IMR-90 (cell line): ENCODE data around the gene KIF12. TPM values are rescaled to one million over a fixed set of nuclear protein-coding genes. Genes with fewer than 3 reads are reported as not detected.

Source experiments
- ATAC-seq: fragments of 200-7000 bp; cut with Tn5 transposase; 2 replicates; pipeline ENCODE4 v1.9.1; 2020; ENCODE audit warnings: low read depth, mild to moderate bottlenecking, moderate library complexity
- BruUV-seq: library from RNA; stranded (reverse); fragments of 400-500 nt; replicated peaks from 2 replicates; lab custom pipeline; 2021; lab: Mats Ljungman, UMichigan
- CTCF ChIA-PET: fragments of 300-600 bp; formaldehyde crosslinking; extraction: SDS; loops from one replicate; lab custom pipeline; 2021; ENCODE audit warnings: antibody characterized with exemption; lab: Yijun Ruan, JAX
- POLR2A ChIA-PET: fragments of 300-600 bp; sonication (Branson Sonifier 250); formaldehyde crosslinking; loops from one replicate; lab custom pipeline; 2022; ENCODE audit warnings: antibody characterized with exemption; ENCODE audit not compliant: unreplicated experiment; lab: Charles Lee
- DNase-seq: peaks from one replicate; pipeline ENCODE4 v3.0.0; 2013
- H2AFZ ChIP-seq: replicated peaks from 2 replicates; pipeline ENCODE3; 2013; ENCODE audit warnings: low read length, mild to moderate bottlenecking; ENCODE audit not compliant: poor library complexity
- H2AK5ac ChIP-seq: 2 replicates; pipeline ENCODE4 v1.6.1; 2013; ENCODE audit warnings: low read depth, low read length, inconsistent platforms
- H2AK9ac ChIP-seq: replicated peaks from 2 replicates; pipeline ENCODE3; 2013; ENCODE audit warnings: mild to moderate bottlenecking, low read depth, low read length, moderate library complexity; ENCODE audit not compliant: poor library complexity
- H2BK120ac ChIP-seq: 2 replicates; pipeline ENCODE4 v1.6.1; 2013; ENCODE audit warnings: low read depth, low read length, inconsistent platforms
- H2BK15ac ChIP-seq: 3 replicates; pipeline ENCODE4 v1.6.1; 2013; ENCODE audit warnings: low read depth, low read length, inconsistent platforms
- H2BK20ac ChIP-seq: 2 replicates; pipeline ENCODE4 v1.6.1; 2013; ENCODE audit warnings: low read depth, mild to moderate bottlenecking, inconsistent platforms, low read length, moderate library complexity
- H2BK5ac ChIP-seq: 2 replicates; pipeline ENCODE4 v1.6.1; 2013; ENCODE audit warnings: mild to moderate bottlenecking, low read depth, low read length, inconsistent platforms; ENCODE audit not compliant: poor library complexity, severe bottlenecking
- H3K14ac ChIP-seq: replicated peaks from 2 replicates; pipeline ENCODE4 v1.6.1; 2013; ENCODE audit warnings: low read depth, low read length, inconsistent platforms
- H3K18ac ChIP-seq: 2 replicates; pipeline ENCODE4 v1.6.1; 2013; ENCODE audit warnings: low read depth, low read length, control low read depth
- H3K23ac ChIP-seq: 2 replicates; pipeline ENCODE4 v1.6.1; 2013; ENCODE audit warnings: low read depth, low read length, inconsistent platforms
- H3K27ac ChIP-seq: 2 replicates; pipeline ENCODE4 v1.5.1; 2013; ENCODE audit warnings: mild to moderate bottlenecking, control low read depth, low read length; ENCODE audit not compliant: insufficient read depth
- H3K27me3 ChIP-seq: 2 replicates; pipeline ENCODE4 v1.6.1; 2013; ENCODE audit warnings: low read length; ENCODE audit not compliant: control insufficient read depth, insufficient read depth
- H3K36me3 ChIP-seq: 2 replicates; pipeline ENCODE4 v1.6.1; 2013; ENCODE audit warnings: low read length, mixed read lengths; ENCODE audit not compliant: control insufficient read depth, insufficient read depth
- H3K4ac ChIP-seq: 2 replicates; pipeline ENCODE4 v1.6.1; 2013; ENCODE audit warnings: low read depth, low read length, inconsistent platforms
- H3K4me1 ChIP-seq: 2 replicates; pipeline ENCODE4 v1.6.1; 2013; ENCODE audit warnings: low read length, mixed read lengths; ENCODE audit not compliant: control insufficient read depth, insufficient read depth
- H3K4me2 ChIP-seq: 2 replicates; pipeline ENCODE4 v1.6.1; 2013; ENCODE audit warnings: low read depth, mild to moderate bottlenecking, control low read depth, low read length, moderate library complexity
- H3K4me3 ChIP-seq: 2 replicates; pipeline ENCODE4 v1.5.1; 2013; ENCODE audit warnings: low read depth, mild to moderate bottlenecking, control low read depth, low read length, moderate library complexity; ENCODE audit not compliant: insufficient read depth
- H3K56ac ChIP-seq: 2 replicates; pipeline ENCODE4 v1.6.1; 2013; ENCODE audit warnings: low read length, inconsistent platforms; ENCODE audit not compliant: insufficient read depth; ENCODE audit errors: extremely low read depth
- H3K79me1 ChIP-seq, 2 experiments: 2 replicates each; pipeline ENCODE4 v1.6.1; 2013; ENCODE audit warnings: low read length in 2 of 2, inconsistent platforms in 1 of 2, low read depth in 1 of 2
- H3K9ac ChIP-seq: 2 replicates; pipeline ENCODE4 v1.6.1; 2013; ENCODE audit warnings: low read depth, low read length, control low read depth
- H3K9me1 ChIP-seq: 2 replicates; pipeline ENCODE4 v1.6.1; 2013; ENCODE audit warnings: low read length, inconsistent platforms; ENCODE audit not compliant: insufficient read depth
- H3K9me3 ChIP-seq: 2 replicates; pipeline ENCODE4 v1.6.1; 2013; ENCODE audit warnings: low read length; ENCODE audit not compliant: control insufficient read depth, insufficient read depth
- H4K20me1 ChIP-seq: 2 replicates; pipeline ENCODE4 v1.6.1; 2013; ENCODE audit warnings: low read length, inconsistent platforms; ENCODE audit not compliant: insufficient read depth
- H4K5ac ChIP-seq: 2 replicates; pipeline ENCODE4 v1.6.1; 2013; ENCODE audit warnings: mild to moderate bottlenecking, low read depth, low read length, control low read depth
- H4K8ac ChIP-seq, 2 experiments: 2 replicates each; pipeline ENCODE4 v1.6.1; 2013; ENCODE audit warnings: low read depth in 2 of 2, low read length in 2 of 2, control low read depth in 1 of 2, inconsistent platforms in 1 of 2
- H4K91ac ChIP-seq: 2 replicates; pipeline ENCODE4 v1.6.1; 2013; ENCODE audit warnings: low read depth, low read length, inconsistent platforms; ENCODE audit not compliant: insufficient read depth
- FOS ChIP-seq: fragments of 150-350 bp; IDR thresholded peaks from 2 replicates; pipeline ENCODE4 v1.6.1; 2016; ENCODE audit warnings: low read depth, low read length
- SMC3 ChIP-seq: fragments of 150-350 bp; IDR thresholded peaks from 2 replicates; pipeline ENCODE4 v1.6.1; 2016; ENCODE audit warnings: low read depth, mild to moderate bottlenecking, antibody characterized with exemption, low read length, moderate library complexity
- WGBS, 2 experiments: methylation state at CpG; one replicate each; pipeline versions ENCODE4 v1.1.5 to v1.1.7; 2013; ENCODE audit warnings: missing lambda C conversion rate in 2 of 2; ENCODE audit not compliant: insufficient read length in 1 of 2; ENCODE audit errors: extremely low coverage in 2 of 2; 5-methylcytosine and 5-hydroxymethylcytosine counted together
- dilution Hi-C: fragments of 300-500 bp; cut with HindIII; formaldehyde crosslinking; loops from one replicate; pipeline ENCODE4 v1.14.3; 2018; ENCODE audit warnings: low sequenced_read_pairs; ENCODE audit not compliant: unreplicated experiment
- in situ Hi-C: fragments of 300-500 bp; cut with MboI; formaldehyde crosslinking; loops from 3 replicates; pipeline ENCODE4 v1.14.3; 2019; ENCODE audit warnings: low sequenced_read_pairs, inconsistent platforms, mixed read lengths
- intact Hi-C: fragments of 100-400 bp; cut with micrococcal nuclease; formaldehyde crosslinking; loops from 2 replicates; pipeline ENCODE4 v1.10.0; 2022
- polyA plus RNA-seq, 3 experiments: library from polyadenylated mRNA; depleted of rRNA; stranded (reverse); fragments of >200 nt; gene quantifications; 2 replicates each; pipeline ENCODE4 v1.2.3, GENCODE V29; 2012; ENCODE audit warnings: low replicate concordance in 1 of 3
- total RNA-seq: library from RNA; depleted of rRNA; stranded (reverse); fragments of >200 nt; gene quantifications from 2 replicates; pipeline ENCODE4 v1.2.3, GENCODE V29; 2012
- TF ChIP-seq, protein P1 (sequence below): fragments of 150-350 bp; IDR thresholded peaks from 2 replicates; pipeline ENCODE4 v1.6.1; 2016; ENCODE audit warnings: low read depth, mild to moderate bottlenecking, low read length, moderate library complexity, borderline replicate concordance

Gene KIF12
- total and polyA plus RNA-seq, 2 of the 4 experiments (the other 2 are of a cell fraction) = not detected

DNA sequence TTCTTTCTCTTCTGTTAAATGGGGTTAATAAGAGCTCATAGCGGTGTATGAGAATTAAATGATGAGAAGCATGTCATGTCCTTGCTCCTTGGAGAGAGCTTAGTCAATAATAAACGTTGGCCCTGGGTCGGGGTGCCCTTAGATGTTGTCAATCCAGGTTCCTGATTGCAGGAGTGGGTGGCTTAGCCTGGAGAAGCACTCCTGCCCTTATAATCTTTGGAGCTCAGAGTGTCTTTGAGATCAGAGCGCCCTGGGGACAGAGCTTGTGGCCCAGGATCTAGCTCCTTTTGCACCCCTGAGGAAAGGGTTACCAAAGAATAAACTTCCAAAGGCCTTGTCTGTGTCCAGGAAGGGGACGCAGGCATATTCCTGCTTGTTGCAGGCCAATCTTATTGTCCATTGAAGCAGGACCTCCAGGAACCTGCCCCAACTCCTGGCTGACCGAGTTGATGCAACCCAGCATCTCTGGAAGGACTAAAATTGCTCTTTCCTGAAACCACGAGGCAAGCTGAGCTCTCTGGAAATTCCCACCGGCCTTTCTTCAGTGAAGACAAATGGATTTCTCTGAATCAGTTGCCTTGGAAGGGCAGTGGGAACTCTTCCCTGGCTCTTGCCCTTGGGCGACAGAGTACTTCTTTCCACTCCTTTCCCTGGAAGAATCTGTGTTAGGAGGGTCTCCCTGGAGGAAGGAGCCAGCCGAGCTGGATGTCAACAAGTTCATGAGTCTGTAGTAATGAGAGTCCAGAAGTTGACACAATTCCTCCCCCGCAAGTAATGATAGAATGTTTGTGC, 14.6 kb downstream of the KIF12 start:
- dilution Hi-C loops = no loop called here
- TF ChIP-seq SMC3 (no peak), FOS (no peak)
- TF ChIP-seq, protein P1, sequence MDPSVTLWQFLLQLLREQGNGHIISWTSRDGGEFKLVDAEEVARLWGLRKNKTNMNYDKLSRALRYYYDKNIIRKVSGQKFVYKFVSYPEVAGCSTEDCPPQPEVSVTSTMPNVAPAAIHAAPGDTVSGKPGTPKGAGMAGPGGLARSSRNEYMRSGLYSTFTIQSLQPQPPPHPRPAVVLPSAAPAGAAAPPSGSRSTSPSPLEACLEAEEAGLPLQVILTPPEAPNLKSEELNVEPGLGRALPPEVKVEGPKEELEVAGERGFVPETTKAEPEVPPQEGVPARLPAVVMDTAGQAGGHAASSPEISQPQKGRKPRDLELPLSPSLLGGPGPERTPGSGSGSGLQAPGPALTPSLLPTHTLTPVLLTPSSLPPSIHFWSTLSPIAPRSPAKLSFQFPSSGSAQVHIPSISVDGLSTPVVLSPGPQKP = no peak
- no peak overlapping the region for H2BK20ac ChIP-seq
- no peak overlapping the region for H3K18ac ChIP-seq
- in situ Hi-C loops = no loop called here
- no TSS peak for BruUV-seq
- H2AK5ac ChIP-seq = no peak overlapping the region
- H3K27ac ChIP-seq = no peak overlapping the region
- ChIA-PET POLR2A (no interaction called here), CTCF (interaction anchor here (0.6 to 2.6 kb wide), 3 partner anchors 16 to 362 kb away, joined by 3 to 16 read pairs (median 6); no protein-coding TSS in a partner anchor)
- no peaks in the 10 kb centered on the region for H3K4me1 ChIP-seq
- H2AFZ ChIP-seq = peak overlapping the region; percentile 27
- H4K5ac ChIP-seq = no peak overlapping the region
- no peak overlapping the region for H3K4me2 ChIP-seq
- H2AK9ac ChIP-seq = no peak overlapping the region
- no peaks in the 10 kb centered on the region for H3K9me1 ChIP-seq
- H3K79me1 ChIP-seq = no peaks in the 10 kb centered on the region
- no peak overlapping the region for H2BK120ac ChIP-seq
- no peak for DNase-seq
- H3K9ac ChIP-seq = no peak overlapping the region
- no peak overlapping the region for H4K8ac ChIP-seq
- no peak overlapping the region for H3K14ac ChIP-seq
- H3K36me3 ChIP-seq = no peaks in the 10 kb centered on the region
- intact Hi-C loops = no loop called here
- H3K4me3 ChIP-seq = no peak overlapping the region
- H3K23ac ChIP-seq = no peak overlapping the region
- no peak overlapping the region for H2BK15ac ChIP-seq
- H4K91ac ChIP-seq = no peak overlapping the region
- no peak overlapping the region for H2BK5ac ChIP-seq
- no peak for ATAC-seq
- H3K27me3 ChIP-seq = peaks cover 47% of the 10 kb centered on the region
- no peak overlapping the region for H3K4ac ChIP-seq
- H3K56ac ChIP-seq = no peak overlapping the region
- H4K20me1 ChIP-seq = no peaks in the 10 kb centered on the region; the same call in 1 of the 2 replicates
- peaks cover 2% of the 10 kb centered on the region; the same call in 1 of the 2 replicates for H3K9me3 ChIP-seq
- WGBS, 2 experiments = 83% methylated on average over 3 of the region's 11 CpGs; no CpG with 5 or more reads in 1 of the 2 experiments
